ENCODE results near the gene LRRC27.
"Not testable (repeated sequence)": the region's sequence is repeated elsewhere in the genome, so short reads cannot be mapped to it uniquely, and the experiment has no call there.

DNA sequence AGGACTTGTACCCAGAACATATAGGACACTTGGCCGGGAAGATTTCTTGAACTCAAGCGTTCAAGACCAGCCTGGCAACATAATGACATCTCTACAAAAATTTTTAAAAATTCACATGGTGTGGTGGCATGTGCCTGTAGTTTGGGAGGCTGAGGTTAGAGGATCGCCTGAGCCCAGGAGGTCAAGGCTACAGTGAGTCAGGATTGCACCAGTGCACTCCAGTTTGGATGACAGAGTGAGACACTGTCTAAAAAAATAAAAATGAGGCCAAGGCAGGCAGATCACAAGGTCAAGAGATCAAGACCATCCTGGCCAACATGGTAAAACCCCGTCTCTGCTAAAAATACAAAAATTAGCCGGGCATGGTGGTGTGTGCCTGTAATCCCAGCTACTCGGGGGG is 14.5 kb upstream of the LRRC27 start:
- not testable (repeated sequence) for TF ChIP-seq POLR2A (IDR thresholded peaks at IDR 0.05; ENCODE audit: low read length); CBX2 (IDR thresholded peaks at IDR 0.05; ENCODE audit: borderline replicate concordance, low read depth); RAD21 (conservative IDR thresholded peaks at IDR 0.05 in 1 of 2, IDR thresholded peaks at IDR 0.05 in 1 of 2)
